Testis (tissue), 3 donors: ENCODE measurements around the gene RFX2. TPM values are rescaled to one million over a fixed set of nuclear protein-coding genes. Genes with fewer than 3 reads are reported as not detected.
A peak's percentile ranks its signal among the peaks of the same experiment; 100 is the strongest.

Experiments
- DNase-seq: peaks from one replicate; pipeline ENCODE4 v3.0.0-alpha.2; 2019
- H3K27ac ChIP-seq, 2 donors: fragments of 200-600 bp; sonication (generic); one replicate each; pipeline ENCODE4 v1.5.1; 2019
- H3K27me3 ChIP-seq: fragments of 200-600 bp; sonication (generic); one replicate; pipeline ENCODE4 v1.5.1; 2019
- H3K36me3 ChIP-seq: fragments of 200-600 bp; sonication (generic); one replicate; pipeline ENCODE4 v1.5.1; 2017; ENCODE audit warnings: low read depth; ENCODE audit errors: missing control alignments
- H3K4me1 ChIP-seq: fragments of 200-600 bp; sonication (generic); one replicate; pipeline ENCODE4 v1.5.1; 2019
- H3K4me3 ChIP-seq, 2 donors: fragments of 200-600 bp; sonication (generic); one replicate each; pipeline ENCODE4 v1.5.1; 2017 to 2019
- H3K9me3 ChIP-seq: fragments of 200-600 bp; sonication (generic); one replicate; pipeline ENCODE4 v1.5.1; 2017
- CTCF ChIP-seq, 3 experiments: fragments of 450-650 bp in 2 of 3; fragments of 200-600 bp in 1 of 3; sonication (generic) in 1 of 3; IDR thresholded peaks; one replicate each; pipeline ENCODE4 v1.5.1; 2016 to 2019; ENCODE audit warnings: antibody characterized with exemption in 3 of 3, mild to moderate bottlenecking in 2 of 3, moderate library complexity in 1 of 3
- POLR2A ChIP-seq: fragments of 450-650 bp; IDR thresholded peaks from one replicate; pipeline ENCODE4 v1.6.1; 2017; ENCODE audit warnings: antibody characterized with exemption, mild to moderate bottlenecking, moderate library complexity
- WGBS, 2 donors: methylation state at CpG; one replicate each; pipeline ENCODE4 v1.1.5; 2018; 5-methylcytosine and 5-hydroxymethylcytosine counted together
- intact Hi-C: fragments of 100-400 bp; cut with DNase I; formaldehyde crosslinking; loops from one replicate; pipeline ENCODE4 v1.15.1; 2023; ENCODE audit warnings: low total_unique reads
- polyA plus RNA-seq: library from polyadenylated mRNA; stranded (reverse); fragments of 350-450 nt; fragmentation: Illumina TruSeq; extraction: RNeasy Lipid Tissue Mini Kit (QIAGEN cat#74804); gene quantifications from one replicate; pipeline ENCODE4 v1.2.3, GENCODE V29; 2014; ENCODE audit warnings: low read depth, low replicate concordance; ENCODE audit not compliant: insufficient read depth
- total RNA-seq, 2 donors: library from RNA; depleted of rRNA; stranded (reverse); fragments of >200 nt; gene quantifications; one replicate each; pipeline ENCODE4 v1.2.3, GENCODE V29; 2016

RFX2 gene
- total and polyA plus RNA-seq, 3 donors from 2014 or later = 92.9 to 197 (median 127) TPM

- peak; percentile 8 for DNase-seq
- H3K4me3 ChIP-seq = no peak overlapping the region
- intact Hi-C loops = no loop called here
- no peak for TF ChIP-seq CTCF (IDR thresholded peaks at IDR 0.05)
- TF ChIP-seq POLR2A = no peak
- H3K36me3 ChIP-seq = no peaks in the 10 kb centered on the region
- H3K4me1 ChIP-seq = peaks cover 20% of the 10 kb centered on the region
- no peaks in the 10 kb centered on the region for H3K27me3 ChIP-seq
- H3K27ac ChIP-seq = peak overlapping the region; percentile 12 to 84
- 77 to 85% methylated on average over 12 to 14 of the region's 14 CpGs for WGBS, 2 donors
- no peaks in the 10 kb centered on the region for H3K9me3 ChIP-seq
Measured at GRCh38 chr19:6057651-6058517, 52.4 kb downstream of the RFX2 start.

- Histone ChIP-seq H3K27me3 (no peaks in the 10 kb centered on the region), H3K4me1 (peaks cover 20% of the 10 kb centered on the region), H3K27ac (peak overlapping the region; percentile 12 to 84), H3K36me3 (no peaks in the 10 kb centered on the region), H3K4me3 (no peak overlapping the region), H3K9me3 (no peaks in the 10 kb centered on the region)
- TF ChIP-seq POLR2A = no peak
- intact Hi-C loops = no loop called here
- WGBS, 2 donors = 9 to 21% methylated on average over 27 to 28 of the region's 28 CpGs
- peak; percentile 61 for DNase-seq
Measured at GRCh38 chr19:6056801-6057650, 53.3 kb downstream of the RFX2 start.

GRCh38 chr19:6056282-6056741, 54.0 kb downstream of the RFX2 start:
- 81 to 86% methylated on average over 8 of the region's 8 CpGs for WGBS, 2 donors
- H3K36me3 ChIP-seq = no peaks in the 10 kb centered on the region
- no peaks in the 10 kb centered on the region for H3K9me3 ChIP-seq
- no peak overlapping the region for H3K4me3 ChIP-seq
- intact Hi-C loops = no loop called here
- DNase-seq = no peak
- peak overlapping the region; percentile 12 to 84 for H3K27ac ChIP-seq
- H3K4me1 ChIP-seq = peaks cover 20% of the 10 kb centered on the region
- H3K27me3 ChIP-seq = no peaks in the 10 kb centered on the region
- TF ChIP-seq POLR2A (no peak), CTCF (IDR thresholded peaks at IDR 0.05) (no peak)

- H3K27me3 ChIP-seq = no peaks in the 10 kb centered on the region
- H3K36me3 ChIP-seq = no peaks in the 10 kb centered on the region
- H3K4me1 ChIP-seq = peaks cover 20% of the 10 kb centered on the region
- peak; percentile 2 for DNase-seq
- no peaks in the 10 kb centered on the region for H3K9me3 ChIP-seq
- intact Hi-C loops = no loop called here
- H3K27ac ChIP-seq = no peak overlapping the region
- TF ChIP-seq CTCF (IDR thresholded peaks at IDR 0.05) (no peak), POLR2A (no peak)
- 93% methylated on average over 4 of the region's 4 CpGs for WGBS, 2 donors
- H3K4me3 ChIP-seq = no peak overlapping the region
Measured at GRCh38 chr19:6055013-6055795, 55.1 kb downstream of the RFX2 start.
